Measurements from ENCODE around the gene PGAP2.

DNA sequence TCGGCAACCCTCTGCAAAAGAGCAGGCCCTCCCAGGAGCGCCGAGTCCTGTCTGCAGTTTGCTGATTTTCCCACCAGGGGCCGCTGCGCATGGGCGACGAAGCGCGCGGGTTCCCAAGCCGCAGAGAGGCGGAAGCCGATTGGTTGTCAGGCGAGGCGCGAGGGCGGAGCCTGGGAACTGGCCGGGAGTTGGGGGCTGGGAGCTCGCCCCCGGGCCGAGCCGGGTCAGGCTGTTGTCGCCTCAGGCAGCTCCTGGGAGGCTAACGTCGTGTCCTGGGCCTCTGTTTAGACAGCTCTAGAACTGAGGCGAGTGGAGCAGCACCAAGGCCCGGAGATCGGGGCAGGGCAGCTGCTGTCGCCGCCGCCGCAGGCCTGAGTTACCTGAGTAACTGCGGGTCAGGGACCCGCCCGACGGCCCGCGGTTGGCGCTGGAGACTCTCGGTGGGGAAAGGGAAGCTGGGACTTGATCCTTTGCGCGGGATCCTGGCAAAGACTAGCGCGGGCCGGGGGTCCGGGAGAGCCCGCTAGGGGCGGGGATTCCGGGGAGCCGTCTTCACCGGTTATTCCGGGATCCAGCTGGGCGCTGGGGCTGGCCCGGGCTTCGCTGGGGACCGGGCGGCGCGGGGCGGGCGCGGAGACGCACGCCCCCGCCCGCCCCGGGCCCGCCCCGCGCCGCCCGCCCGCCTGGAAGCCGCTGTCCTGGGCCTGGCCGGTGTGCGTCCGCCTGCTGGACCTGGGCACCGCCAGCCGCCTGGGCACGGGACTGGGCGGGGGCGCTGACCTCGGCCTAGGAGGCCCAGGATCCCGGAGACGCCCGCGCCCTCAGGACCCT is 46.8 kb downstream of the PGAP2 start, which contains the start of gene STIM1:
- TF ChIP-seq, protein P1, sequence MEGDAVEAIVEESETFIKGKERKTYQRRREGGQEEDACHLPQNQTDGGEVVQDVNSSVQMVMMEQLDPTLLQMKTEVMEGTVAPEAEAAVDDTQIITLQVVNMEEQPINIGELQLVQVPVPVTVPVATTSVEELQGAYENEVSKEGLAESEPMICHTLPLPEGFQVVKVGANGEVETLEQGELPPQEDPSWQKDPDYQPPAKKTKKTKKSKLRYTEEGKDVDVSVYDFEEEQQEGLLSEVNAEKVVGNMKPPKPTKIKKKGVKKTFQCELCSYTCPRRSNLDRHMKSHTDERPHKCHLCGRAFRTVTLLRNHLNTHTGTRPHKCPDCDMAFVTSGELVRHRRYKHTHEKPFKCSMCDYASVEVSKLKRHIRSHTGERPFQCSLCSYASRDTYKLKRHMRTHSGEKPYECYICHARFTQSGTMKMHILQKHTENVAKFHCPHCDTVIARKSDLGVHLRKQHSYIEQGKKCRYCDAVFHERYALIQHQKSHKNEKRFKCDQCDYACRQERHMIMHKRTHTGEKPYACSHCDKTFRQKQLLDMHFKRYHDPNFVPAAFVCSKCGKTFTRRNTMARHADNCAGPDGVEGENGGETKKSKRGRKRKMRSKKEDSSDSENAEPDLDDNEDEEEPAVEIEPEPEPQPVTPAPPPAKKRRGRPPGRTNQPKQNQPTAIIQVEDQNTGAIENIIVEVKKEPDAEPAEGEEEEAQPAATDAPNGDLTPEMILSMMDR (IDR thresholded peaks at IDR 0.05; ENCODE audit: low read length): peak; percentile 92
- TF ChIP-seq EZH2 (optimal IDR thresholded peaks at IDR 0.05; ENCODE audit: low read depth, low read length): no peak

All from MM.1S (cell line).